OCI-LY1 (cell line): Measurements from ENCODE around the gene PCSK5.

Source experiments
- H2AFZ ChIP-seq: fragments of 200-600 bp; sonication (generic), shearing (Covaris generic); 2 replicates; pipeline ENCODE4 v1.6.0; 2014; ENCODE audit warnings: antibody characterized with exemption, mild to moderate bottlenecking, low read length
- H3F3A ChIP-seq: fragments of 200-600 bp; sonication (generic), shearing (Covaris generic); 2 replicates; pipeline ENCODE4 v1.6.0; 2014; ENCODE audit warnings: mild to moderate bottlenecking, antibody characterized with exemption, low read length, moderate library complexity; ENCODE audit not compliant: insufficient read depth
- H3K27ac ChIP-seq: fragments of 200-600 bp; sonication (generic); 2 replicates; pipeline ENCODE4 v1.5.1; 2014; ENCODE audit warnings: low read length, mixed run types, mild to moderate bottlenecking, low read depth; ENCODE audit not compliant: poor library complexity, severe bottlenecking
- H3K27me3 ChIP-seq: fragments of 200-600 bp; sonication (generic); 2 replicates; pipeline ENCODE4 v1.6.0; 2014; ENCODE audit warnings: antibody characterized with exemption, mild to moderate bottlenecking, low read length, moderate library complexity; ENCODE audit not compliant: insufficient read depth
- H3K36me3 ChIP-seq: fragments of 200-600 bp; sonication (generic); 2 replicates; pipeline ENCODE4 v1.6.1; 2014; ENCODE audit warnings: mild to moderate bottlenecking, antibody characterized with exemption, low read length, moderate library complexity, mixed read lengths; ENCODE audit not compliant: insufficient read depth
- H3K4me1 ChIP-seq: fragments of 200-600 bp; sonication (generic); 2 replicates; pipeline ENCODE4 v1.5.1; 2014; ENCODE audit warnings: mild to moderate bottlenecking, low read length, moderate library complexity; ENCODE audit not compliant: insufficient read depth, severe bottlenecking
- H3K4me2 ChIP-seq: fragments of 200-600 bp; sonication (generic), shearing (Covaris generic); 2 replicates; pipeline ENCODE4 v1.6.1; 2014; ENCODE audit warnings: low read length
- H3K4me3 ChIP-seq: fragments of 200-600 bp; sonication (generic); 2 replicates; pipeline ENCODE4 v1.5.1; 2014; ENCODE audit warnings: low read length, low read depth, mild to moderate bottlenecking, mixed read lengths; ENCODE audit not compliant: poor library complexity, severe bottlenecking
- H3K79me2 ChIP-seq: fragments of 200-600 bp; shearing (Covaris generic); 2 replicates; pipeline ENCODE4 v1.6.1; 2016; ENCODE audit warnings: mixed run types, low read length, mixed read lengths; ENCODE audit not compliant: insufficient read depth
- H3K9ac ChIP-seq: fragments of 200-600 bp; sonication (generic), shearing (Covaris generic); 2 replicates; pipeline ENCODE4 v1.6.1; 2014; ENCODE audit warnings: mild to moderate bottlenecking, low read length, mixed read lengths
- H3K9me2 ChIP-seq: fragments of 200-600 bp; sonication (generic), shearing (Covaris generic); 2 replicates; pipeline ENCODE4 v1.6.1; 2014; ENCODE audit warnings: low read depth, mild to moderate bottlenecking, low read length, mixed read lengths
- H3K9me3 ChIP-seq: fragments of 200-600 bp; shearing (Covaris generic); 2 replicates; pipeline ENCODE4 v1.6.1; 2014; ENCODE audit warnings: low read length, mixed read lengths
- H4K20me1 ChIP-seq: fragments of 200-600 bp; sonication (generic), shearing (Covaris generic); 2 replicates; pipeline ENCODE4 v1.6.0; 2016; ENCODE audit warnings: mild to moderate bottlenecking, low read length; ENCODE audit not compliant: insufficient read depth
- CTCF ChIP-seq: fragments of 200-600 bp; sonication (generic), shearing (Covaris generic); IDR thresholded peaks from 2 replicates; pipeline ENCODE4 v1.5.1; 2017; ENCODE audit warnings: mild to moderate bottlenecking, antibody characterized with exemption, low read length, moderate library complexity, mixed read lengths
- EZH2 ChIP-seq: fragments of 200-600 bp; sonication (generic), shearing (Covaris generic); IDR thresholded peaks from 2 replicates; pipeline ENCODE4 v1.8.0; 2017; ENCODE audit warnings: borderline replicate concordance, mixed run types, mild to moderate bottlenecking, antibody characterized with exemption, low read length, moderate library complexity, mixed read lengths

PCSK5 gene

GRCh38 chr9:76032797-76033373 lies 142.4 kb downstream of the PCSK5 start:
- H3F3A ChIP-seq = no peaks in the 10 kb centered on the region
- no peaks in the 10 kb centered on the region for H3K36me3 ChIP-seq
- H3K9me3 ChIP-seq = no peaks in the 10 kb centered on the region
- no peaks in the 10 kb centered on the region for H4K20me1 ChIP-seq
- no peak overlapping the region for H3K9ac ChIP-seq
- no peaks in the 10 kb centered on the region for H3K9me2 ChIP-seq
- no peak overlapping the region for H2AFZ ChIP-seq
- no peaks in the 10 kb centered on the region for H3K27me3 ChIP-seq
- TF ChIP-seq CTCF (no peak), EZH2 (no peak)
- H3K4me2 ChIP-seq = no peak overlapping the region
- H3K79me2 ChIP-seq = no peaks in the 10 kb centered on the region
- H3K27ac ChIP-seq = no peak overlapping the region
- H3K4me3 ChIP-seq = no peak overlapping the region
- H3K4me1 ChIP-seq = no peaks in the 10 kb centered on the region

- Histone ChIP-seq H3K27ac (no peak overlapping the region), H2AFZ (no peak overlapping the region), H3K4me1 (no peaks in the 10 kb centered on the region), H3K36me3 (no peaks in the 10 kb centered on the region), H3K9me2 (no peaks in the 10 kb centered on the region), H3K9me3 (no peaks in the 10 kb centered on the region), H3K4me3 (no peak overlapping the region), H3K79me2 (no peaks in the 10 kb centered on the region), H3K4me2 (no peak overlapping the region), H3K27me3 (no peaks in the 10 kb centered on the region), H3F3A (no peaks in the 10 kb centered on the region), H4K20me1 (no peaks in the 10 kb centered on the region), H3K9ac (no peak overlapping the region)
- TF ChIP-seq EZH2 = no peak
- no peak for TF ChIP-seq CTCF
Measured at GRCh38 chr9:76034049-76034448, 143.6 kb downstream of the PCSK5 start.

DNA sequence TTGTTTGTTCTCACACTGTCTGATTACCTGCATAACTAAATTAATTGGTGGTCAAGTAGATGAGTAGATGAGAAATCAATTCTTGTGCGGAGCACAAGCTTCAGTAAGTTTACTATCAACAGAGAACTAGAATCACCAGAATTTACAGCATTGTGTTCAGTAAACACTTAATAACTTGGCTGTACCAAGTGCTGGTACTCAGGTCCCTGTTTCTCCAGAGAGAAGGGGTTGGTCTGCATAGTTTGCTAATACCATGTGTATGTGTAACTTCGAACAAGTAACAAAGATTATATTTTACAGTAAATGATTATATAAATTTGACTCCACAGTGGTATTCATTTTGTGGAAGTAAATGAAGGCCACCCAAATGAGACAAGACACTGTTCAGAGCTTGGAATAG lies 146.3 kb downstream of the PCSK5 start:
- H2AFZ ChIP-seq = no peak overlapping the region
- no peaks in the 10 kb centered on the region for H3K36me3 ChIP-seq
- H3F3A ChIP-seq = no peaks in the 10 kb centered on the region
- no peak overlapping the region for H3K27ac ChIP-seq
- no peak overlapping the region for H3K4me2 ChIP-seq
- H3K27me3 ChIP-seq = no peaks in the 10 kb centered on the region
- no peaks in the 10 kb centered on the region for H4K20me1 ChIP-seq
- no peak overlapping the region for H3K4me3 ChIP-seq
- no peaks in the 10 kb centered on the region for H3K79me2 ChIP-seq
- H3K9ac ChIP-seq = no peak overlapping the region
- H3K9me2 ChIP-seq = no peaks in the 10 kb centered on the region
- no peaks in the 10 kb centered on the region for H3K4me1 ChIP-seq
- TF ChIP-seq EZH2 (no peak), CTCF (no peak)
- H3K9me3 ChIP-seq = no peaks in the 10 kb centered on the region
